Urothelium cell line (cell line): ENCODE measurements around the gene AADAC.
"Not testable (repeated sequence)": the region's sequence is repeated elsewhere in the genome, so short reads cannot be mapped to it uniquely, and the experiment has no call there.

Experiments used
- DNase-seq: peaks from one replicate; pipeline ENCODE4 v3.0.0; 2011; ENCODE audit warnings: low spot score, mixed read lengths
- FAIRE-seq: peaks from 2 replicates; lab custom pipeline; 2011; peaks lifted over from hg19 to GRCh38; lab: Jason Lieb, UNC

AADAC gene

DNA sequence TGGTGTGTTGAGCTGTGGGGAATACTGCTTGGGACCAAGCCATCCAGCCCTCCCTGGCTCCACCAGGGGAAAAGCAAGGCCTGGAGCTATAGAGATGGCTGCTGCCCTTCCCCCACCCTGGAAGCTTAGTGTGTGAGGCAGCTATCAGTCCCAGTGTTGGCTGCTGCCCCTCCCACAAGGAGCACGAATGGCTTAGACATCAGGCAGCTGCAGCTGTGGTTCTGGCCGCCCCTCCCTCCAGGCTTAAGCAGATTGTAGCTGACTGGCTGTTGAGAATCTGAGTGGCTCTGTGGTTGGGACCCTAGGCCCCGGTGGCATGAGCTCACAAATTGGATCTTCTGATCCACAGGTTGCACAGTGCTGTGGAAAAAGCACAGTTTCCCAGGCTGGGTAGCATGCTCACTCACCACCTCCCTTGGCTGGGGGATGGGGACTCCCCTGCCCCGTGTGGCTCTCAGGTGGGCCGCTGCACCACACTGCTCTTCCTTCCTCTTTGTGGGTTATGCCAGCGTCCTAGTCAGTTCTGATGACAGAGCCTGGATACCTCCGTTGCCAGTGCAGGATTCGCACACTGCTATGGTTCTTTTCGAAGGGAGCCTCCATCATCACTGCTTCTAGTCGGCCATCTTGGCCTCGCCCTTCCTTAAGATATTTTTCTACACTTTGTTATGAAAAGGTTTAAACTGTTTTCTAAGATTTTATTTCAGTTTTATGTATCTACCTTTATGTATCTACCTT, 38.3 kb downstream of the AADAC start:
- DNase-seq (no peak), FAIRE-seq (no peak)

DNA sequence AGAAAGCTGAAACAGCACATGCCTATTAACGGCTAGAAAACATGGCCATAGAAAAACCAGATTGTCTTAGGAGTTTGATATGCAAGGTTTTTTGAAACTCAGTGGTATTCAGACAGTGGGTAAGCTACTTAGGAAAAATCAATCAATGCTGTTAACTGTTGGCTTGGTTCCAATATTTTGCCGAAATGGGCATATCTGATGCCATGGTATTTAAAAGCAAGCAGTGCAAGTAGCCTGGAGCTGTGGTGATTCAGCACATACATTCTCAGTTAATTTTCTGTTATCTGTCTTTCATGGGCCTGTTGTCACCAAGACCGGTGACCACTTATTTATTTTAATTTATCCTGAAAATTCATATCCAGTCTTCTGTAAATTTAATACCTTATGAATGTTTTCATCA, 42.2 kb downstream of the AADAC start:
- DNase-seq: no peak
- no peak for FAIRE-seq

DNA sequence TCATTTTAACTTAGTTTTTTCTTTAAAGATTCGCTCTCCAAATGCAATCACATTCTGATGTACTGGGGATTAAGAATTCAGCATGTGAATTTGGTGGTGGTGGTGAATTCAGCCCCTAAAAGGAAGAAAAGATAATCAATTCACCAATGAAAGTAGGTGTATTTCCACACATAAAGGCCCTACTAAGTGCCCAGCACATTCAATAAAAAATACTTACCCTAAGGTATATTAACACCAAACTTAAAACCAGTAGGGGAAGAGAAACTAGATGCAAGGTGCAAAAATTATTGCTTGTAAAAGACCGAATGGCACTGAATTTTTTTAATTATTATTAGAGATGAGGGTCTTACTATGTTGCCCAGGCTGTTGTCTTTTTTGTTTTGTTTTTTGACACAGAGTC, 42.7 kb downstream of the AADAC start:
- DNase-seq (no peak), FAIRE-seq (no peak)

DNA sequence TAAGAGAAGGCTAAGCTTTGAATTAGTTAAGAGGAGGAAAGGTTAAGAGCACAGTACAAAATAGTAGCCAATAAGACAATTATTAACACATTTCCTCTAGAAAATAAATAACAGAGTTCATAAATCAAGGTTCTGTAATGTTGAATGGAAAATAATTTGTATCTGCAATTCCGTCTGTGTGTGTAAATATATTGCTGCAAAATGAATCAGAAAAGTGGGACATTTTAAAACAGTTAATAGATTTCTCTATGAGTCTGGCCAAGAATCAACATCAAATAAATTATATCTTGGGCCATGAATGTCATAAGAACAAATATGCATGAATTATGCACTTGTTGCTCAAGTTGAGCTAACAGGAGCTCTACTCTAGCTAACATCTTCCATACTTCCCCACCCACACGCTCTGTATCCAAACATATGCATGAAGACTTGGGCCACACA, 45.3 kb downstream of the AADAC start:
- FAIRE-seq (no peak), DNase-seq (no peak)

DNA sequence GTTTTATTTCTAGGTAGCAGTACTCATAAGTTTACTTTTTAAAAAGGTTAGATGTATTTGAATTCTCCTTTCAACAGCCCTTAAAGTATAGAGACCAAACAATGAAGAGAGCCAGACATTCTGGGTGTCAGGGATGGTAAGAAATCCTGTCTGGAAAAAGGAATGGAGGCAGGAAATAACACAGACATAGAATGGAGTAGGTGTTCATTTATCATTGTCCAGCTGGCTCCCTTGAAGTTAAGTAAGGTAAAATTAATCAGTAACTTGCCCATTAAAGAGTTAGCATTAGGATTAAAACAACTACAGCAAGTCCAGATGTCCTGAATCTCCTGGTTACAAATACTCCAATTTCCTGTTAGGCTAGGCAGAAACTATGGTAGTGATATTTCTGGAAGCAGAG, 46.0 kb downstream of the AADAC start:
- DNase-seq (no peak), FAIRE-seq (no peak)

DNA sequence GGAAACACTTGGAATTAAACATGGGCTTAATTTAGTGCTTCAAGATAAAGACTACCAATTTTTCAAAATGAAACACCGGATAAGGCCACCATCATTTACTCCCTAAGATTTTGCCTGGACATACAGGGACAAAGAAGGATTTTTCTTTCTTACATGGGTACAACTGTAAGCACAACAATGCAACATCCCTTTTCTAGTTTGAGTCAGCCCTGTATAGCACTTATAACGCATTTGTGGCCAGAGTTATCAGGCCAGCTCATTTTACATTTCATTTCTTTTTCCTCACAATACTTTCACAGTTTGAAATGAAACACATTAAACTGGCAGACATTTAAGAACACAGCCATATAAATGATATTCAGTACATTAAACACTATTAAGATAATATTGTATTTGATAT, 49.7 kb downstream of the AADAC start:
- FAIRE-seq (no peak), DNase-seq (no peak)

DNA sequence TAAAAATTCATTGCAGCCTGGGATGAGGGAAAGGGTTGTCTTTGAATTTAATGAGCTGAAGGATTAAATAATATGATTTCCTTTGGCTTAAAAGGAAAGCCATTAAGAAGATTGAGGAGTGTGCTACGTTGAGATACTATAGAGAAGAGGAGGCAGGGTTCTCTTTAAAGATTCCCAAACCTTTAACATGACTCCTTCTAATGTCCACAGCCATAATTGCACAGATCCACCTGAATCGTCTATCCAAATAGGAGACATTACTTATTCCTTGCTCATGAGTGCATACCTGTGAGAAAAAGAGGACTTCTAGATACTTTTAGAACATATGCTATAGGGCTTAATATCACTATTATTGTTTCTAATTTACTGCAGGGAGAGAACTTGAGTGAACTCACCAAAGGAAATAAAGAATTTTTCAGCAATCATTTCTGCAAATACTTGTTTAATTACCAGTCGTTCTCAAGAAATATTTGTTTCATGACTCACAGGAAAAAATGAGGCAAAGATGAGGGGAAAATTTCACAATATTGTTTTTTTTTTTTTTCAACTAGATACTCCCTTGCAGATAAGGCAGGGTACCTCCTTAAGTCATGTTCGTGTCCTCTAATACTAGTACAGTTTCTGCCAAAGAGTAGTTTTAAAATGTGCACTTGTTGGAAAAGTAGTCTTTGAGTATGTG, 50.6 kb downstream of the AADAC start:
- no peak for FAIRE-seq

DNA sequence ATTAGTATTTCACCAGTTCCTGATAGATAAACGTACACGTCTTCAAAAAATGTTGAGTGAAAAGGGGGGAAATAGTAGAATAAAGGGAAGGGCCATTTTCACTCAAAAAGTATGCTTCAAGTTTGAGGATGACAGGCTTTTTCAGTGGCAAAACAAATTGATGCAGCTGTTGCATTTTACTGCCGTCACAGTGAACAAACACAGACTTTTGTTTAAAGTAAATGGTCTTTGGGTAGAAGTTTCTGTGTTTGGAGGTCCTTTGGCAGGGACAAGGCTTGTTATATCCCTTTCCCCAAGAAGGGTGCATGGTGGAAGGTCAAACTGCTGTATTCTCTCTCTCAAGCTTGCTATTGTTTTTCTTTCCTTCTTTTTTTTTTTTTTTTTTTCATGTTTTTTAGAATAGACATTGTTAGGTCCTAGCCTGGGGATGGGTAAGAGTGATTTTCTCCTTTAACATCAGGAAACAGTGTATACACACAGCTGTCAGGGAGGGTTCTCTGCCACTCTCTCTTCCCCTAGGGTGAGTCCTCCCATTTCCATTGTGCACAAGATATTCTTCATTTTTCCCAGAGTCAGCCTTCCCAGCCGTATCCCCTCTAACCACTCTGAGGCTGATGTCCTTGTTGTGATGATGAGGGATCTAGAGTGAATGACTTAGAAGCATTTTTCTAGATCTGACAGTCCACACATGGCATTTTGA, 52.9 kb downstream of the AADAC start:
- no peak for DNase-seq
- no peak for FAIRE-seq

More for the DNA sequence above, 50.6 kb downstream of the AADAC start:
- peak; percentile 9 for DNase-seq

DNA sequence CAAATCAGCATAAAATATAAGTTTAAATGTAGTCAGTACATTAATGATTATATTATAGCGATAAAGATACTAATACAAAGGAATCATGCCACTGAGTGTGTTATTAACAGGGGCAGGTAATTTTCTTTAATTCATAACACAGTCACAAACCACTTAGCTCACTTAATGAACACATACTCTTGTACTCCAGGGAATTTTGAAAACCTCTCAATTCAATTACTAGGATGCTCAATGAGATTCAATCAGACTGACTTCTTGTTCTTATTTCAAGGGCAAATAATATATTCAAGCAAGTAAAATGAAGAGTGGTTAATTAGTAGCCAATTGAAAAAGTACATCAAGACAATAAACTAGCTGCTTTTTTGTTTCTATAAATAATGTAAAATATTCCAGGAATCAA, 53.8 kb downstream of the AADAC start:
- no peak for FAIRE-seq
- no peak for DNase-seq

DNA sequence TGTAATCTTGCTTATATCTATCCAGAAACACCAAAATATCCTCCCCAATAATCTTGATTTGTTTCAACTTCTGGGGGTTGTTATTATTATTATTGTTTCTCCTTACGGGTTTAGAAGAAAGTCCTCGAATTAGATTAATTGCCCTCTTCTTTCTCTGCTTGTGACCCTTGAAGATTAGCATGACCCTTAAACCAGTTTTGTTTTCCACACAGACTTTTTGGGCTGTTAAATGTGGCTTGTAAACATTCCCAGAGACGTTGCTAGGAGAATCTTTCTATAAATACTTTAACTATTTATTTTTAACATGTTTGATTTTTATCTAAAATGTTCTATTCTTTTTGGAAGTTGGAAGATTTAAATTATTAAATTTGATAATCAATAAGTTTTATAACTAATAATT, 55.3 kb downstream of the AADAC start:
- DNase-seq (no peak), FAIRE-seq (no peak)

DNA sequence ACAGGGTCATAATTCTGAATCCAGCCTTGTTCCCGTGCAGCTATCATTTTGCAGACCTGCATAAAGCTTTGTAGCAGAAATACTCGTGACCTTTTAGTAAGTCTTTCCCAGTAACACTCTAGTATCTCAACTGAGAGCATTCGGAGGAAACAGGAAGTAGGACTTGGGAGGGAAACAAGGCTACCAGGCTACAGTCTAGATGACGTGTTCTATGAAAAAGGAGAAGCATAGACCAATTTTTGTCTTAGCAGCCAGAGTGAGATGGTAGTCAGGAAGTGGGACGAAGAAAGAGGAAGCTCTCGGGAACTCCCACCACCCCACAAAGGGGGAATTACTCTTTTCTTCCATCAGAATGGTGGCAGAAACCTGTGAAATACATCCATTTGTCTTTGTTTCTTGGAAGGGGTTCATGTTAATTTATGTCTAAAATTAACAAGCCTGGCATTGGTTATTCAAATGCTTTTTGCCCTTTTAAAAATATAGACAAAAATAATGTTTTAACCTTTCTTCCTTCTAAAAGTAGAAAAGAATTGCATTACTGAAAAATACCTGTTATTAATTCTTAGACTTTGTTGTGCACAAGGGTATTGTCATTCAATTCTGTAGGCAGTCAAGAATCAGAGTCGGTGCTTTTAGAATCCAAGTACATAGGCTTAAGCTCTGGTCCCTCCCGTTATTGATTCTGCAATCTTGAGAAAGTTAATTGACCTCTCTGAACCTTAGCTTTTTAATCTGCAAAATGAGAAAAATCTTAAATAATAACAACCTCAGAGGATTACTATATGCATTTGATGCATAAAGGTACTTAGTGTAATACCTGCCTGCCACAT, 57.9 kb downstream of the AADAC start:
- no peak for DNase-seq

DNA sequence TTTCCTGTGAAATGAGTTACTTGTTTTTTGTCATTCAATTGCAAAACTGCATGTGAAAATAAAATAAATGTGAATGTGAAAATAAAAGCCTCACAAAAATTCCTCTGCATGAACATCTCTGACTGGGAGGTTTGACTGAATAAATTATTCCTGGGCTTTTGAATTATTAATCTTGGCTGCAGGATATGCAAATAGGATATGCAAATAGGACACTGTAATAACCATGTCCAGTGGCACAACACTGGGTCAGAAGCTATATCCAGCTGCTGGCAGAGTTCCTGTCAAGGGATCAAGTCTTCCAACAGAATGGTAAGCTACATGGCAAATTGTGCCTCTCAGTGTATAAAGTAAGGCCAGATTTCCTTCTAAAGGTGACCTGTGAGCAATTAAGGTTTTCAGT, 59.5 kb downstream of the AADAC start, which contains the start of gene SUCNR1:
Gene SUCNR1 (plus strand): TSS at position 246 of the 400 bp plus-strand sequence. CDS start 6,250 bp downstream, outside the sequence.
- FAIRE-seq (no peak), DNase-seq (no peak)

More for the DNA sequence above, 57.9 kb downstream of the AADAC start:
- no peak for FAIRE-seq

DNA sequence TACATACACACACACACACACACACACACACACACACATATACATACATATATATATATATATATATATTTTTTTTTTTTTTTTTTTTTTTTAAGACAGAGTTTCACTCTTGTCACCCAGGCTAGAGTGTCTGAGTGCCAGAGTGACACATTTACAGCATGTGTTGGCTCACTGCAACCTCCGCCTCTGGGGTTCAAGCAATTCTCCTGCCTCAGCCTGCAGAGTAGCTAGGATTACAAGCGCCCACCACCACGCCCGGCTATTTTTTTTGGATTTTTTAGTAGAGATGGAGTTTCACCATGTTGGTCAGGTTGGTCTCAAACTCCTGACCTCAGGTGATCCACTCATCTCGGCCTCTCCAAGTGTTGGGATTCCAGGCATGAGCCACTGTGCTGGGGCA, 60.2 kb downstream of the AADAC start:
- FAIRE-seq, DNase-seq: not testable (repeated sequence)

DNA sequence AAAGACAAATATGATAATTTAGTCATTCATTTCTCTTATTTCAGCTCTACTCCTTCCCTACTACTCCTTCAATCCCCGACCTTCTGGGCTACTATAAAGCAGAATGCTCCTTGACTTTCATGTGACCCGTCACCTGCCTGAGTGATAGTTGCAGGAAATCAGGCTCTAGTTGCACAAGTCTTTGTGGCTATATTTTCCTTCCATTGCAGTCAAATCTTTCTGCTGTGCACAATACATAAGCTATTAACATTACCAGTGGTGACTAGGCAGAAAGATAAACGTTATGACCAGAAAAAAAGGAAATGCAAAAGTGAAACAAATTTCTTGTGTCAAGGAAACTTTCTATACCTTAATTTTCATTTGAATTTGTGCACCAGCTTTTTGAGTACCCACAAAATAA, 61.8 kb downstream of the AADAC start:
- FAIRE-seq: no peak
- no peak for DNase-seq

DNA sequence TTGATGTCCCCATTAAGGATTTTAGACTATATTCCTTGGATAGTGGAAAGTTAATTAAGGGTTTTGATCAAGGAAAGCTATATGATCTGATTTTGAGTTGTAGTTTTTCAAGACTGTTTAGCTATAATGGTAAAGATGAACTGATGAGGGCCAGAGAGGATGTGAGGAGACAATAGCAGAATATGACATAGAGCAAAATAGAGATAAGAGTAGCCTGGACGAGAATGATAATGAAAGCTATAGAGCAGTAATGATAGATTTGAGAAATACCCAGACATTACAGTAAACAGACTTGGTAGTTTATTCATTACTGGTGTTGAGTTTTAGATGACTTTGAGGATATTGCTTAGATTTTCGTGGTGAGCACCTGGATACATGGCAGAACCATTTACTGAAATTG, 63.4 kb downstream of the AADAC start:
- DNase-seq (no peak), FAIRE-seq (no peak)
